Thoracic aorta (tissue), 2 donors: ENCODE data around the gene SRRM4. TPM values are rescaled to one million over a fixed set of nuclear protein-coding genes. Genes with fewer than 3 reads are reported as not detected.

ENCODE experiments used
- ATAC-seq: fragments of 150-250 bp; one replicate; pipeline ENCODE4 v1.8.0; 2017; ENCODE audit warnings: low read depth; ENCODE audit not compliant: insufficient number of reproducible peaks, low FRiP score
- DNase-seq: peaks from one replicate; pipeline ENCODE4 v3.0.0-alpha.2; 2020; ENCODE audit warnings: low spot score
- H3K27ac ChIP-seq, 2 donors: fragments of 200-600 bp; sonication (generic); 1 replicate in 1 of 2; 2 replicates in 1 of 2; pipeline ENCODE4 v1.5.1; 2016; ENCODE audit warnings: mild to moderate bottlenecking in 2 of 2, moderate library complexity in 2 of 2
- H3K27me3 ChIP-seq: fragments of 200-600 bp; sonication (generic); replicated peaks from 2 replicates; pipeline ENCODE4 v1.6.0; 2016; ENCODE audit warnings: mild to moderate bottlenecking; ENCODE audit not compliant: insufficient read depth
- H3K36me3 ChIP-seq: fragments of 200-600 bp; sonication (generic); one replicate; pipeline ENCODE4 v1.5.1; 2016
- H3K4me1 ChIP-seq, 2 donors: fragments of 200-600 bp; sonication (generic); 1 replicate in 1 of 2; 2 replicates in 1 of 2; pipeline versions ENCODE4 v1.5.1 to v1.6.0; 2016; ENCODE audit warnings: low read depth in 2 of 2, mild to moderate bottlenecking in 1 of 2; ENCODE audit not compliant: control insufficient read depth in 1 of 2
- H3K4me3 ChIP-seq: fragments of 200-600 bp; sonication (generic); 2 replicates; pipeline ENCODE4 v1.5.1; 2016; ENCODE audit warnings: mild to moderate bottlenecking
- H3K9me3 ChIP-seq: fragments of 200-600 bp; sonication (generic); 2 replicates; pipeline ENCODE4 v1.5.1; 2016
- CTCF ChIP-seq: fragments of 200-600 bp; sonication (generic); IDR thresholded peaks from one replicate; pipeline ENCODE4 v1.5.1; 2019; ENCODE audit warnings: antibody characterized with exemption
- total RNA-seq, 2 donors: library from RNA; depleted of rRNA; stranded (reverse); fragments of >200 nt; gene quantifications; one replicate each; pipeline versions ENCODE4 v1.1.0 to v1.2.3, GENCODE V29; 2016

SRRM4 gene
- total RNA-seq, 2 donors from 2014 or later: 0.21 TPM; not detected in 1

GRCh38 chr12:119052001-119052400 is 70.7 kb downstream of the SRRM4 start:
- no peak for TF ChIP-seq CTCF
- Histone ChIP-seq H3K4me1 (no peaks in the 10 kb centered on the region), H3K27me3 (no peaks in the 10 kb centered on the region), H3K9me3 (no peaks in the 10 kb centered on the region), H3K4me3 (no peak overlapping the region), H3K36me3 (no peaks in the 10 kb centered on the region), H3K27ac (no peak overlapping the region)
- ATAC-seq (no peak), DNase-seq (no peak)

- Histone ChIP-seq H3K27ac (no peak overlapping the region), H3K4me1 (no peaks in the 10 kb centered on the region), H3K36me3 (no peaks in the 10 kb centered on the region), H3K9me3 (no peaks in the 10 kb centered on the region), H3K27me3 (no peaks in the 10 kb centered on the region), H3K4me3 (no peak overlapping the region)
- ATAC-seq (no peak), DNase-seq (no peak)
- no peak for TF ChIP-seq CTCF
These were observed 74.6 kb downstream of the SRRM4 start for GRCh38 chr12:119055977-119056376.

GRCh38 chr12:119060847-119061796 is 79.8 kb downstream of the SRRM4 start:
- Histone ChIP-seq H3K4me3 (no peak overlapping the region), H3K27ac (no peak overlapping the region), H3K9me3 (no peaks in the 10 kb centered on the region), H3K4me1 (no peaks in the 10 kb centered on the region), H3K27me3 (no peaks in the 10 kb centered on the region), H3K36me3 (no peaks in the 10 kb centered on the region)
- ATAC-seq: no peak
- no peak for TF ChIP-seq CTCF
- no peak for DNase-seq

GRCh38 chr12:119068129-119068856 is 87.0 kb downstream of the SRRM4 start:
- Histone ChIP-seq H3K27ac (no peak overlapping the region), H3K4me1 (no peaks in the 10 kb centered on the region), H3K9me3 (no peaks in the 10 kb centered on the region), H3K36me3 (no peaks in the 10 kb centered on the region), H3K27me3 (no peaks in the 10 kb centered on the region), H3K4me3 (no peak overlapping the region)
- no peak for DNase-seq
- no peak for TF ChIP-seq CTCF
- ATAC-seq: no peak

- no peaks in the 10 kb centered on the region for H3K27me3 ChIP-seq
- TF ChIP-seq CTCF: no peak
- no peak for ATAC-seq
These were observed 87.9 kb downstream of the SRRM4 start for GRCh38 chr12:119069147-119069642.

More at GRCh38 chr12:119069147-119069642, 87.9 kb downstream of the SRRM4 start:
- H3K9me3 ChIP-seq: no peaks in the 10 kb centered on the region
- H3K4me3 ChIP-seq: no peak overlapping the region
- no peaks in the 10 kb centered on the region for H3K4me1 ChIP-seq
- H3K36me3 ChIP-seq: no peaks in the 10 kb centered on the region
- DNase-seq: no peak
- no peak overlapping the region for H3K27ac ChIP-seq
